Mesothelial cell of epicardium (in vitro differentiated cells): Measurements from ENCODE around the gene MARCHF6. TPM values are rescaled to one million over a fixed set of nuclear protein-coding genes. Genes with fewer than 3 reads are reported as not detected.

Experiments
- DNase-seq, 2 experiments: peaks; one replicate each; pipeline ENCODE4 v3.0.0; 2021; ENCODE audit warnings: low spot score in 2 of 2; ENCODE audit not compliant: unreplicated experiment in 2 of 2
- H3K27ac Mint-ChIP-seq: 2 replicates; pipeline ENCODE4 v1.8.0; 2021; ENCODE audit warnings: mixed read lengths
- H3K27me3 Mint-ChIP-seq: 2 replicates; pipeline ENCODE4 v1.8.0; 2021; ENCODE audit warnings: low read depth, mixed read lengths
- H3K36me3 Mint-ChIP-seq: 2 replicates; pipeline ENCODE4 v1.8.0; 2021; ENCODE audit warnings: mixed read lengths
- H3K4me1 Mint-ChIP-seq: 2 replicates; pipeline ENCODE4 v1.8.0; 2021; ENCODE audit warnings: mixed read lengths
- H3K4me3 Mint-ChIP-seq: 2 replicates; pipeline ENCODE4 v1.8.0; 2021; ENCODE audit warnings: mild to moderate bottlenecking, moderate library complexity, mixed read lengths
- H3K9me3 Mint-ChIP-seq: 2 replicates; pipeline ENCODE4 v1.8.0; 2021; ENCODE audit warnings: mixed read lengths
- CTCF ChIP-seq: fragments of 200-600 bp; sonication (generic); IDR thresholded peaks from one replicate; pipeline ENCODE4 v1.5.0; 2021; ENCODE audit warnings: antibody characterized with exemption; ENCODE audit not compliant: unreplicated experiment
- total RNA-seq: library from RNA; stranded (reverse); gene quantifications from 3 replicates; pipeline ENCODE4 v1.2.1, GENCODE V29; 2021

The MARCHF6 gene
- total RNA-seq, 1 donor from 2014 or later = 273 TPM

- Mint-ChIP-seq H3K27me3 (peaks cover 56% of the 10 kb centered on the region), H3K36me3 (no peaks in the 10 kb centered on the region), H3K4me3 (no peak overlapping the region), H3K27ac (no peak overlapping the region), H3K9me3 (no peaks in the 10 kb centered on the region), H3K4me1 (peaks cover 29% of the 10 kb centered on the region)
- DNase-seq = no peak
- TF ChIP-seq CTCF = no peak
Observed at GRCh38 chr5:10329820-10330481, 23.5 kb upstream of the MARCHF6 start.

GRCh38 chr5:10330511-10331230, 22.8 kb upstream of the MARCHF6 start:
- peaks cover 63% of the 10 kb centered on the region for H3K27me3 Mint-ChIP-seq
- H3K9me3 Mint-ChIP-seq = no peaks in the 10 kb centered on the region
- no peak overlapping the region for H3K4me3 Mint-ChIP-seq
- TF ChIP-seq CTCF = no peak
- peaks cover 29% of the 10 kb centered on the region for H3K4me1 Mint-ChIP-seq
- H3K27ac Mint-ChIP-seq = no peak overlapping the region
- H3K36me3 Mint-ChIP-seq = no peaks in the 10 kb centered on the region
- no peak for DNase-seq

- Mint-ChIP-seq H3K27me3 (peaks cover 67% of the 10 kb centered on the region), H3K27ac (peak overlapping the region; percentile 23), H3K36me3 (no peaks in the 10 kb centered on the region), H3K9me3 (no peaks in the 10 kb centered on the region), H3K4me1 (peaks cover 29% of the 10 kb centered on the region), H3K4me3 (no peak overlapping the region)
- no peak for TF ChIP-seq CTCF
- DNase-seq = no peak
Observed at GRCh38 chr5:10331341-10331796, 22.1 kb upstream of the MARCHF6 start.

GRCh38 chr5:10332301-10332700, 21.2 kb upstream of the MARCHF6 start:
- no peak for TF ChIP-seq CTCF
- no peaks in the 10 kb centered on the region for H3K36me3 Mint-ChIP-seq
- peaks cover 29% of the 10 kb centered on the region for H3K4me1 Mint-ChIP-seq
- H3K27ac Mint-ChIP-seq = no peak overlapping the region
- no peak for DNase-seq
- peak overlapping the region; percentile 33 for H3K4me3 Mint-ChIP-seq
- H3K9me3 Mint-ChIP-seq = no peaks in the 10 kb centered on the region
- peaks cover 67% of the 10 kb centered on the region for H3K27me3 Mint-ChIP-seq

- no peak overlapping the region for H3K27ac Mint-ChIP-seq
- H3K4me1 Mint-ChIP-seq = peaks cover 29% of the 10 kb centered on the region
- DNase-seq = peak in 1 of 2 experiments; percentile 49
- H3K27me3 Mint-ChIP-seq = peaks cover 64% of the 10 kb centered on the region
- H3K9me3 Mint-ChIP-seq = no peaks in the 10 kb centered on the region
- no peaks in the 10 kb centered on the region for H3K36me3 Mint-ChIP-seq
- no peak for TF ChIP-seq CTCF
- peak overlapping the region; percentile 84 for H3K4me3 Mint-ChIP-seq
Observed at GRCh38 chr5:10333154-10334006, 20.1 kb upstream of the MARCHF6 start.
